Psoas muscle (tissue), 8 donors: ENCODE measurements around the gene PTAFR. TPM values are rescaled to one million over a fixed set of nuclear protein-coding genes. Genes with fewer than 3 reads are reported as not detected.

Experiments used
- ATAC-seq, 4 donors: fragments of 200-7000 bp; cut with Tn5 transposase; one replicate each; pipeline ENCODE4 v1.9.1; 2020; ENCODE audit warnings: moderate library complexity in 3 of 4, mild to moderate bottlenecking in 2 of 4
- DNase-seq, 2 donors: peaks; one replicate each; pipeline ENCODE4 v3.0.0-alpha.2; 2020
- H3K27ac ChIP-seq: fragments of 200-600 bp; one replicate; pipeline ENCODE4 v1.8.0; 2022
- H3K27me3 ChIP-seq, 3 donors: fragments of 200-600 bp in 1 of 3; one replicate each; pipeline versions ENCODE4 v1.6.1 to v1.8.0; 2013 to 2022; ENCODE audit warnings: low read length in 2 of 3, mild to moderate bottlenecking in 2 of 3, moderate library complexity in 1 of 3; ENCODE audit not compliant: insufficient read depth in 3 of 3
- H3K36me3 ChIP-seq, 2 donors: fragments of 200-600 bp in 1 of 2; one replicate each; pipeline versions ENCODE4 v1.6.1 to v1.8.0; 2013 to 2022; ENCODE audit warnings: low read depth in 1 of 2, mild to moderate bottlenecking in 1 of 2, moderate library complexity in 1 of 2; ENCODE audit not compliant: insufficient read depth in 1 of 2
- H3K4me1 ChIP-seq: fragments of 200-600 bp; one replicate; pipeline ENCODE4 v1.8.0; 2022
- H3K4me3 ChIP-seq: fragments of 200-600 bp; one replicate; pipeline ENCODE4 v1.8.0; 2022; ENCODE audit warnings: mild to moderate bottlenecking
- H3K9me3 ChIP-seq: fragments of 200-600 bp; one replicate; pipeline ENCODE4 v1.8.0; 2022
- CTCF ChIP-seq: fragments of 200-600 bp; IDR thresholded peaks from one replicate; pipeline ENCODE4 v1.8.0; 2022; ENCODE audit warnings: antibody characterized with exemption
- WGBS, 3 donors: extraction: QIAGEN DNeasy Blood & Tissue Kit; methylation state at CpG; one replicate each; pipeline versions ENCODE4 v1.1.6 to v1.1.7; 2013; 5-methylcytosine and 5-hydroxymethylcytosine counted together
- intact Hi-C, 2 donors: fragments of 100-400 bp; cut with DNase I; formaldehyde crosslinking; loops; one replicate each; pipeline versions ENCODE4 v1.11.0 to v1.14.2; 2022
- polyA plus RNA-seq, 3 donors: library from polyadenylated mRNA; stranded (reverse); fragments of 200-250 nt; gene quantifications; one replicate each; pipeline ENCODE4 v1.2.3, GENCODE V29; 2013
- total RNA-seq, 4 donors: library from RNA; stranded (reverse); fragmentation: NEBNext Ultra II Directional in 2 of 4; extraction: Animal tissue kit (Norgen Biotek cat#: 25700) in 2 of 4; gene quantifications; one replicate each; pipeline versions ENCODE4 v1.2.1 to v1.2.4, GENCODE V29; 2021 to 2023
- donor health status: healthy with polysubstance abuse.
- donor health status: DM: no; HTN: no; CAD: no; lungs with moderate emphysema.
- donor health status: Bipolar disorder and iron deficiency.
- donor health status: healthy.
- donor health status: DM: yes; HTN: yes; CAD: no.
- donor health status: DM: no; HTN: no; CAD: no.
- donor health status: DM: no; HTN: no; CAD: no.
- donor health status: DM: yes; HTN: yes; CAD: no.

PTAFR gene
- total and polyA plus RNA-seq, 7 donors, result 0.31 to 1.4 (median 0.92) TPM

GRCh38 chr1:28118640-28119307 is 57.7 kb downstream of the PTAFR start:
- Histone ChIP-seq H3K27me3 (no peaks in the 10 kb centered on the region), H3K9me3 (no peaks in the 10 kb centered on the region), H3K27ac (no peak overlapping the region), H3K36me3 (no peaks in the 10 kb centered on the region), H3K4me1 (no peaks in the 10 kb centered on the region), H3K4me3 (no peak overlapping the region)
- no peak for TF ChIP-seq CTCF
- no peak for ATAC-seq
- WGBS, 3 donors, result 77 to 83% (median 79%) methylated on average over 5 of the region's 5 CpGs
- intact Hi-C loops, result no loop called here
- DNase-seq, result no peak

GRCh38 chr1:28115267-28115666 is 61.2 kb downstream of the PTAFR start:
- H3K36me3 ChIP-seq, result no peaks in the 10 kb centered on the region
- H3K4me1 ChIP-seq, result no peaks in the 10 kb centered on the region
- no peaks in the 10 kb centered on the region for H3K9me3 ChIP-seq
- H3K4me3 ChIP-seq, result no peak overlapping the region
- DNase-seq, result no peak
- no peak for TF ChIP-seq CTCF
- 54 to 63% (median 60%) methylated on average over 4 of the region's 4 CpGs for WGBS, 3 donors
- H3K27me3 ChIP-seq, result no peaks in the 10 kb centered on the region
- no peak for ATAC-seq
- no peak overlapping the region for H3K27ac ChIP-seq
- intact Hi-C loops, result no loop called here

- DNase-seq (no peak), ATAC-seq (no peak)
- Histone ChIP-seq H3K36me3 (no peaks in the 10 kb centered on the region), H3K27ac (no peak overlapping the region), H3K27me3 (no peaks in the 10 kb centered on the region), H3K4me1 (no peaks in the 10 kb centered on the region), H3K9me3 (no peaks in the 10 kb centered on the region), H3K4me3 (no peak overlapping the region)
- WGBS, 3 donors, result 78 to 86% (median 85%) methylated on average over 2 of the region's 2 CpGs
- intact Hi-C loops, result no loop called here
- TF ChIP-seq CTCF, result no peak
Observed at GRCh38 chr1:28114844-28115243, 61.6 kb downstream of the PTAFR start.

- no peak for ATAC-seq
- DNase-seq, result no peak
- intact Hi-C loops, result no loop called here
- H3K27me3 ChIP-seq, result no peaks in the 10 kb centered on the region
- H3K27ac ChIP-seq, result no peak overlapping the region
- 79 to 90% (median 81%) methylated on average over 3 of the region's 3 CpGs for WGBS, 3 donors
- TF ChIP-seq CTCF, result no peak
- H3K9me3 ChIP-seq, result no peaks in the 10 kb centered on the region
- no peaks in the 10 kb centered on the region for H3K4me1 ChIP-seq
- H3K36me3 ChIP-seq, result no peaks in the 10 kb centered on the region
- no peak overlapping the region for H3K4me3 ChIP-seq
Observed at GRCh38 chr1:28113242-28113572, 63.3 kb downstream of the PTAFR start.
